Cortex of kidney (tissue), 1 donor: ENCODE measurements around the gene KLK15.
"Not testable (repeated sequence)": the region's sequence is repeated elsewhere in the genome, so short reads cannot be mapped to it uniquely, and the experiment has no call there.

Source experiments
- DNase-seq: peaks from one replicate; lab custom pipeline; 2025; lab: John Stamatoyannopoulos, UW

KLK15 gene

GRCh38 chr19:50796128-50796633, 37.2 kb downstream of the KLK15 start:
- no peak for DNase-seq

GRCh38 chr19:50795664-50796073, 37.7 kb downstream of the KLK15 start:
- DNase-seq = no peak

GRCh38 chr19:50794876-50795663, 38.3 kb downstream of the KLK15 start:
- no peak for DNase-seq

- no peak for DNase-seq
Measured at GRCh38 chr19:50794074-50794875, 39.1 kb downstream of the KLK15 start.

GRCh38 chr19:50793558-50794065, 39.8 kb downstream of the KLK15 start:
- DNase-seq = no peak

GRCh38 chr19:50792272-50793250, 40.8 kb downstream of the KLK15 start:
- no peak for DNase-seq

GRCh38 chr19:50791594-50792271, 41.6 kb downstream of the KLK15 start:
- no peak for DNase-seq

- DNase-seq = no peak
Measured at GRCh38 chr19:50790922-50791467, 42.4 kb downstream of the KLK15 start.

GRCh38 chr19:50790396-50790795, 43.0 kb downstream of the KLK15 start, which contains the start of gene ACP4:
TSS of gene ACP4 (plus strand) at chr19:50790415. CDS start at chr19:50790415, 0 bp downstream.
- DNase-seq = no peak

GRCh38 chr19:50785329-50785728, 48.0 kb downstream of the KLK15 start:
- no peak for DNase-seq

- DNase-seq = no peak
Measured at GRCh38 chr19:50784710-50785109, 48.7 kb downstream of the KLK15 start.

- DNase-seq = not testable (repeated sequence)
Measured at GRCh38 chr19:50783848-50784152, 49.6 kb downstream of the KLK15 start.

- DNase-seq = no peak
Measured at GRCh38 chr19:50780753-50781435, 52.5 kb downstream of the KLK15 start.

- DNase-seq = no peak
Measured at GRCh38 chr19:50779504-50780457, 53.6 kb downstream of the KLK15 start.

GRCh38 chr19:50778906-50779430, 54.4 kb downstream of the KLK15 start:
- DNase-seq = no peak

- no peak for DNase-seq
Measured at GRCh38 chr19:50777830-50778303, 55.5 kb downstream of the KLK15 start.

GRCh38 chr19:50777261-50777660, 56.1 kb downstream of the KLK15 start:
- DNase-seq = no peak

- no peak for DNase-seq
Measured at GRCh38 chr19:50776131-50776530, 57.2 kb downstream of the KLK15 start.
